HepG2 (cell line): ENCODE measurements around the gene FILIP1. TPM values are rescaled to one million over a fixed set of nuclear protein-coding genes. Genes with fewer than 3 reads are reported as not detected.

ENCODE experiments used
- ATAC-seq: fragments of 200-7000 bp; cut with Tn5 transposase; 3 replicates; pipeline ENCODE4 v1.9.1; 2020; ENCODE audit warnings: mild to moderate bottlenecking, moderate library complexity
- BruUV-seq: library from RNA; stranded (reverse); fragments of 400-500 nt; replicated peaks from 2 replicates; lab custom pipeline; 2021; lab: Mats Ljungman, UMichigan
- CTCF ChIA-PET: fragments of 300-600 bp; formaldehyde crosslinking; extraction: SDS; loops from one replicate; lab custom pipeline; 2021; ENCODE audit warnings: low total read pairs, inconsistent platforms, low intra/inter-chr PET ratio; lab: Yijun Ruan, JAX
- POLR2A ChIA-PET: fragments of 350-600 bp; sonication (Branson Sonifier 250); formaldehyde crosslinking; loops from one replicate; lab custom pipeline; 2020; ENCODE audit warnings: antibody characterized with exemption, inconsistent platforms; lab: Yijun Ruan, JAX
- DNase-seq: peaks from one replicate; pipeline ENCODE4 v3.0.0-alpha.2; 2015; ENCODE audit warnings: low spot score
- FAIRE-seq: peaks from 3 replicates; lab custom pipeline; 2011; peaks lifted over from hg19 to GRCh38; lab: Jason Lieb, UNC
- H2AFZ ChIP-seq: one replicate; pipeline ENCODE4 v1.6.1; 2011; ENCODE audit warnings: low read length, inconsistent platforms
- H3K27ac ChIP-seq: fragments of 300-600 bp; 3 replicates; pipeline ENCODE4 v1.8.0; 2011; ENCODE audit warnings: mixed run types, mild to moderate bottlenecking, mixed read lengths, low read length, inconsistent platforms; ENCODE audit not compliant: insufficient read depth; ENCODE audit errors: extremely low read length
- H3K27me3 ChIP-seq, 2 experiments: fragments of 200-600 bp in 1 of 2; 2 replicates in 1 of 2; 3 replicates in 1 of 2; pipeline versions ENCODE4 v1.6.0 to v1.8.0; 2011; ENCODE audit warnings: low read length in 2 of 2, mild to moderate bottlenecking in 2 of 2, moderate library complexity in 2 of 2, inconsistent platforms in 1 of 2; ENCODE audit not compliant: insufficient read depth in 2 of 2, control insufficient read depth in 1 of 2
- H3K36me3 ChIP-seq, 2 experiments: fragments of 200-600 bp in 1 of 2; replicated peaks in 1 of 2; 2 replicates in 1 of 2; 3 replicates in 1 of 2; pipeline versions ENCODE4 v1.5.1 to v1.8.0; 2011; ENCODE audit warnings: low read length in 2 of 2, inconsistent platforms in 1 of 2; ENCODE audit not compliant: insufficient read depth in 2 of 2, control insufficient read depth in 1 of 2
- H3K4me1 ChIP-seq: 2 replicates; pipeline ENCODE4 v1.5.1; 2012; ENCODE audit warnings: low read length, inconsistent platforms; ENCODE audit not compliant: insufficient read depth
- H3K4me2 ChIP-seq: 2 replicates; pipeline ENCODE4 v1.6.0; 2011; ENCODE audit warnings: low read depth, low read length, inconsistent platforms
- H3K4me3 ChIP-seq, 3 experiments: fragments of 200-600 bp in 1 of 3; sonication (generic), shearing (Covaris generic) in 1 of 3; replicated peaks in 1 of 3; 2 replicates each; pipeline ENCODE4 v1.5.1; 2011 to 2016; ENCODE audit warnings: low read length in 3 of 3, inconsistent platforms in 2 of 3, low read depth in 2 of 3, mild to moderate bottlenecking in 2 of 3, control low read depth in 1 of 3, mixed read lengths in 1 of 3; ENCODE audit not compliant: insufficient read depth in 1 of 3
- H3K79me2 ChIP-seq: one replicate; pipeline ENCODE4 v1.6.1; 2011; ENCODE audit warnings: low read length, inconsistent platforms; ENCODE audit not compliant: insufficient read depth
- H3K9ac ChIP-seq: 2 replicates; pipeline ENCODE4 v1.6.0; 2011; ENCODE audit warnings: mild to moderate bottlenecking, low read depth, low read length, inconsistent platforms; ENCODE audit not compliant: insufficient read depth
- H3K9me3 ChIP-seq: 2 replicates; pipeline ENCODE4 v1.5.1; 2012; ENCODE audit warnings: mild to moderate bottlenecking, low read length
- H4K20me1 ChIP-seq: 2 replicates; pipeline ENCODE4 v1.6.0; 2011; ENCODE audit warnings: inconsistent platforms, mild to moderate bottlenecking, low read length, moderate library complexity; ENCODE audit not compliant: insufficient read depth
- ARHGAP35 ChIP-seq: sonication (generic); formaldehyde crosslinking; IDR thresholded peaks from 2 replicates; pipeline ENCODE4 v1.9.0; 2022; ENCODE audit warnings: mild to moderate bottlenecking, inconsistent platforms, moderate library complexity, missing genetic modification reagents, borderline replicate concordance
- JARID2 ChIP-seq: sonication (generic); formaldehyde crosslinking; IDR thresholded peaks from 2 replicates; pipeline ENCODE4 v1.8.1; 2023; ENCODE audit warnings: missing genetic modification reagents, inconsistent platforms; ENCODE audit not compliant: insufficient replicate concordance
- MAFF ChIP-seq: IDR thresholded peaks from 2 replicates; pipeline ENCODE4 v1.6.1; 2011; ENCODE audit warnings: low read depth, low read length, improper control_type of control experiment
- MAFK ChIP-seq, 2 experiments: IDR thresholded peaks in 1 of 2; conservative IDR thresholded peaks in 1 of 2; 2 replicates each; pipeline ENCODE4 v1.6.1; 2011; ENCODE audit warnings: improper control_type of control experiment in 2 of 2, low read length in 2 of 2
- SALL2 ChIP-seq: sonication (generic); formaldehyde crosslinking; IDR thresholded peaks from 2 replicates; pipeline ENCODE4 v1.8.1; 2023; ENCODE audit warnings: mild to moderate bottlenecking, missing genetic modification reagents, inconsistent platforms
- TARDBP ChIP-seq: sonication (generic); formaldehyde crosslinking; IDR thresholded peaks from 2 replicates; pipeline ENCODE4 v1.8.0; 2022; ENCODE audit warnings: mild to moderate bottlenecking, missing genetic modification reagents
- ZFP36 ChIP-seq: fragments of 150-350 bp; IDR thresholded peaks from 2 replicates; pipeline ENCODE4 v1.6.1; 2018; ENCODE audit warnings: borderline replicate concordance, low read length, low read depth; ENCODE audit not compliant: partially characterized antibody
- WGBS: methylation state at CpG from one replicate; pipeline ENCODE4 v1.1.6; 2017; ENCODE audit warnings: low lambda C conversion rate; 5-methylcytosine and 5-hydroxymethylcytosine counted together
- in situ Hi-C: cut with HindIII; loops from 2 replicates; pipeline ENCODE4 v1.10.0; 2017; ENCODE audit warnings: low pct_unique_long_range_greater_than_20kb; ENCODE audit not compliant: extremely low pct_ligation_motif_present
- intact Hi-C: fragments of 100-400 bp; cut with micrococcal nuclease; formaldehyde crosslinking; loops from one replicate; pipeline ENCODE4 v1.10.0; 2022; ENCODE audit not compliant: unreplicated experiment
- polyA plus RNA-seq, 8 experiments: library from polyadenylated mRNA; depleted of rRNA in 3 of 8; stranded (reverse) in 7 of 8; unstranded in 1 of 8; fragments of >200 nt; fragmentation: Illumina TruSeq in 4 of 8; extraction: Trizol in 4 of 8; gene quantifications; 2 replicates each; pipeline versions ENCODE4 v1.2.1 to v1.2.3, GENCODE V29; 2011 to 2016; ENCODE audit warnings: low read depth in 4 of 8, missing spikeins in 1 of 8, mixed read lengths in 1 of 8; ENCODE audit not compliant: insufficient read depth in 1 of 8
- total RNA-seq, 5 experiments: library from RNA; depleted of rRNA; stranded (reverse); fragments of >200 nt; fragmentation: Illumina TruSeq; extraction: Trizol; gene quantifications; 2 replicates each; pipeline ENCODE4 v1.2.3, GENCODE V29; 2016; ENCODE audit warnings: low read depth in 1 of 5

Gene FILIP1
- total and polyA plus RNA-seq, 2 of the 13 experiments (the other 11 are each of a cell fraction or from before 2014, with no cell fraction given), result not detected

DNA sequence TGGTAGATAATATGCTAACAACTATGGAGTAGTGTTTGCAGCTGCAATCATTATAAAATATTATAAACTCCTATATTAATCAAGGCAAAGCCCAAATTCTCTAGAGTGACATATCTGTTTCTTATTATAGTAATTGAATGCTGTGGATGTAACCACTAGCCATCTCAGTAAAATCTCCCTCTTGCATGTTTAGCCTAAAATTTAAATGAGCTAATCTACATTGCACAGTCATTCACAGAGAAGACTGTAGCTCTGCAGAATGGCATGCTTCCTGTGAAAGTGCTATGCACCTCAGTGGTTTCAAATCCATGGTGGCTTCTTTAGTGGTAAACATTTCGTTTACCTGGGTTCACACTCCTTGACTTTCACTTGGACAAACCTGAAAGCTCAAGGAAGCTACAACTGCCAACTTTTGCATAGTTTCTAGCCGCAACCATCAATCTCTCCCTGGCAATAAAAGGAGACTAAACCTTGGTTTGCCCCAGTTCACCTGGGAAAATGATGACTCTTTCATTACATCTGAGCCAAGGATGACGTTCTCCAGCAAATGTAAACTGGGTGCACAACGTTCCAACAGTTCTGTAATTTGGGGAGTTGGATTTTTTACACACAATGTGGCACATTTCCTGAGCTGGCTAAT, 47.2 kb downstream of the FILIP1 start:
- no peaks in the 10 kb centered on the region for H4K20me1 ChIP-seq
- H3K36me3 ChIP-seq, result no peaks in the 10 kb centered on the region
- no peak overlapping the region for H3K4me3 ChIP-seq
- H2AFZ ChIP-seq, result no peak overlapping the region
- POLR2A ChIA-PET, result no interaction called here
- H3K4me2 ChIP-seq, result no peak overlapping the region
- TF ChIP-seq ARHGAP35 (no peak), ZFP36 (no peak)
- CTCF ChIA-PET, result no interaction called here
- H3K79me2 ChIP-seq, result no peaks in the 10 kb centered on the region
- WGBS, result 14% methylated on average over 4 of the region's 4 CpGs
- intact Hi-C loops (no loop called here), in situ Hi-C loops (no loop called here)
- no peaks in the 10 kb centered on the region for H3K9me3 ChIP-seq
- no peak for DNase-seq
- FAIRE-seq, result no peak
- H3K27ac ChIP-seq, result no peak overlapping the region
- no TSS peak for BruUV-seq
- ATAC-seq, result no peak
- no peaks in the 10 kb centered on the region for H3K4me1 ChIP-seq
- H3K27me3 ChIP-seq, result no peaks in the 10 kb centered on the region
- H3K9ac ChIP-seq, result no peak overlapping the region

- ChIA-PET POLR2A (no interaction called here), CTCF (no interaction called here)
- H2AFZ ChIP-seq, result no peak overlapping the region
- DNase-seq (no peak), ATAC-seq (no peak), FAIRE-seq (no peak)
- no peak overlapping the region for H3K27ac ChIP-seq
- no peaks in the 10 kb centered on the region for H3K9me3 ChIP-seq
- H3K9ac ChIP-seq, result no peak overlapping the region
- no peak overlapping the region for H3K4me3 ChIP-seq
- intact Hi-C loops, result no loop called here
- H3K4me1 ChIP-seq, result no peaks in the 10 kb centered on the region
- TF ChIP-seq SALL2 (CRISPR knock-in tag) (no peak), MAFK (conservative IDR thresholded peaks at IDR 0.05 in 1 of 2, IDR thresholded peaks at IDR 0.05 in 1 of 2; ENCODE audit: low read length in 2 of 2) (peak; percentile 58 to 80), MAFF (peak; percentile 48; the same call in 1 of the 2 replicates), TARDBP (CRISPR knock-in tag) (no peak), JARID2 (CRISPR knock-in tag) (no peak)
- no TSS peak for BruUV-seq
- no peaks in the 10 kb centered on the region for H3K27me3 ChIP-seq
- no peaks in the 10 kb centered on the region for H3K79me2 ChIP-seq
- no peak overlapping the region for H3K4me2 ChIP-seq
- H3K36me3 ChIP-seq, result no peaks in the 10 kb centered on the region
- no peaks in the 10 kb centered on the region for H4K20me1 ChIP-seq
- in situ Hi-C loops, result no loop called here
These were observed 47.9 kb downstream of the FILIP1 start for GRCh38 chr6:75445738-75446137.
